Transverse colon (tissue), 3 donors: Measurements from ENCODE around the gene YTHDC1.

Experiments
- EP300 ChIP-seq: sonication (generic); formaldehyde crosslinking; IDR thresholded peaks from one replicate; pipeline ENCODE4 v1.6.1; 2017; ENCODE audit warnings: antibody characterized with exemption, low read depth
- POLR2A ChIP-seq: fragments of 450-650 bp; IDR thresholded peaks from one replicate; pipeline ENCODE4 v1.6.1; 2016; ENCODE audit warnings: antibody characterized with exemption, mild to moderate bottlenecking, moderate library complexity
- TF ChIP-seq, protein P1 (sequence below), 5 experiments: fragments of 200-600 bp in 3 of 5; fragments of 450-650 bp in 2 of 5; sonication (generic) in 3 of 5; IDR thresholded peaks; 1 replicate in 2 of 5; 2 replicates in 3 of 5; pipeline ENCODE4 v1.5.1; 2016 to 2017; ENCODE audit warnings: antibody characterized with exemption in 5 of 5, inconsistent platforms in 3 of 5, mild to moderate bottlenecking in 2 of 5, moderate library complexity in 1 of 5

- TF ChIP-seq, protein P1, sequence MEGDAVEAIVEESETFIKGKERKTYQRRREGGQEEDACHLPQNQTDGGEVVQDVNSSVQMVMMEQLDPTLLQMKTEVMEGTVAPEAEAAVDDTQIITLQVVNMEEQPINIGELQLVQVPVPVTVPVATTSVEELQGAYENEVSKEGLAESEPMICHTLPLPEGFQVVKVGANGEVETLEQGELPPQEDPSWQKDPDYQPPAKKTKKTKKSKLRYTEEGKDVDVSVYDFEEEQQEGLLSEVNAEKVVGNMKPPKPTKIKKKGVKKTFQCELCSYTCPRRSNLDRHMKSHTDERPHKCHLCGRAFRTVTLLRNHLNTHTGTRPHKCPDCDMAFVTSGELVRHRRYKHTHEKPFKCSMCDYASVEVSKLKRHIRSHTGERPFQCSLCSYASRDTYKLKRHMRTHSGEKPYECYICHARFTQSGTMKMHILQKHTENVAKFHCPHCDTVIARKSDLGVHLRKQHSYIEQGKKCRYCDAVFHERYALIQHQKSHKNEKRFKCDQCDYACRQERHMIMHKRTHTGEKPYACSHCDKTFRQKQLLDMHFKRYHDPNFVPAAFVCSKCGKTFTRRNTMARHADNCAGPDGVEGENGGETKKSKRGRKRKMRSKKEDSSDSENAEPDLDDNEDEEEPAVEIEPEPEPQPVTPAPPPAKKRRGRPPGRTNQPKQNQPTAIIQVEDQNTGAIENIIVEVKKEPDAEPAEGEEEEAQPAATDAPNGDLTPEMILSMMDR (IDR thresholded peaks at IDR 0.05), result no peak
- TF ChIP-seq EP300 (no peak), POLR2A (no peak)
Observed at GRCh38 chr4:68390205-68390935, 40.5 kb upstream of the YTHDC1 start.
